ENCODE results near the gene UGT1A4. TPM values are rescaled to one million over a fixed set of nuclear protein-coding genes. Genes with fewer than 3 reads are reported as not detected.

The UGT1A4 gene
- total RNA-seq, 1 experiment from 2014 or later = 0.12 TPM

DNA sequence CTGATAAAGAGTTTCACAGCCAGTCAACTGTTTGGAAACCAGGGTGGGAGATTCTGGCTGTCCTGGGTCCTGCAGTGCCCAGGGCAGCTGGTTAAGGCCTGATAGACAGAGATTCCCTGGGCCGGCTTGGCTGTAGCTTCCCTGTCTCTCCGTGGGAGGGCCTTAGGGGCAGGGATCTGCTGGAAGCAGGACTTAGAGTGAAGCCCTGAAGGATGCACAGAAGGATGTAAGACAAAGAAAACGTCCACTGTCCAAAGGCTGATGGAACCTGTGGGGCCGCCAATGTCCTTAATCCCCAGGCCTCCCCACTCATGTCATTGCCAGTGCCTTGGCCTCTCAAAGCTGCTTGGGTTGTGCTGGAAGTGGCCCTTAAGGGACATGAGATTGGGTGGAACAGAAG is 92.6 kb downstream of the UGT1A4 start:
- no peak for DNase-seq (ENCODE audit: low read depth)

DNA sequence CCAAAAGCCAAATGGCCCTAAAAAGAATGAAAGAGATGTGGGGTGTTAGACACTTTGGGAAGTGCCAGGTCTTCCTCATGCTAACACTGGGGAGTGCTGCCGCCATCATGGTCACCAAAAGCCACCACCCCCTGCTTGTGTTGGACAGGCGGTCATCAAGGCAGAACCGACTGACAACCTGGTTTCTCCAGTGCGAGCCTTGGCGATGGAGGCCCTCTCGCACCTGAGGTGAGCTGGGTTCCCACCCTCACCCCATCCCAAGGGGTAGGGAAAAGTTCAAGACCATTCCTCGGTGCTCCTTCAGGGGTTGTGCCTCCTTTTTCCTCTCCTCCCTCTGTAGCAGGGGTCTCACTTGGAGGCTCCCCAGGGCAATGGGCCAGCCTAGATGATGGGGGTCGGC is 93.2 kb downstream of the UGT1A4 start:
- DNase-seq (ENCODE audit: low read depth) = no peak

DNA sequence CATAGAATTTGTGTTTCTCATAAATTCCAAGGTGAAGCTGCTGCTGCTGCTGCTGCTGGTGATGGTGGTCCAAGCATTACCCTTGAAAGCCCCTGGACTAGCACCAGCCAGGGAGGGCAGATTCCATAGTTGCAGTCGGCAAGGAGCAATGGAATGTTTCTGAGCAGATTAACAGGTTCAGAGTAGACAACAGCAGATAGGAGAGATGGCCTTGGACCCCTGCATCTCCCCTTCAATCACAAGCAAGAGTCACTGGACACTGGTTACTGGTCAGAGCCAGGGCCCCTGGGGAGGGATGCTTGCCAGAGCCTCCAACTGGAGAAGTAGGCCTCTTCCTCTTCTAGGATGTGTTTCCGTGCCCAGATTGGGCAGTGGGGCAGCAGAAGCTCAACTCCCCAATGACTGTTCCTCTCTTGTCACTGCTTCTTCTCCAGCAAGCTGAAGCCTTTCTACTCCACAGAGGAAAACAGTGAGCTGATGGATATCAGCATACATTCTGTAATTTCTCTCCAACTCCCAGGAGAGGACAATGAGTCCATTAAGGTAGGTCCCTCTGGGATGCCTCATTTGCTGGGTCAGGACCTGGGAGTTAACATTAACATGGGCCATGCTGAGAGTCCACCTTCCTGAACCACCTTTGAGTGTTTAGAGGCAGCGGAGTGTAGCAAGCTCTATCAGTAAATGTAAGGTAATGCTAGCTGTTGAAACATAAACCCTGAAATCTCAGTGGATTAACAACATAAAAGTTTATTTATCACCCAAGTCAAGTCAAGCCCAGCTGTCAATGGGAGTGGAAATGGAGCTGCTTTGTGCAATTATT is 94.9 kb downstream of the UGT1A4 start:
- no peak for DNase-seq (ENCODE audit: low read depth)

DNA sequence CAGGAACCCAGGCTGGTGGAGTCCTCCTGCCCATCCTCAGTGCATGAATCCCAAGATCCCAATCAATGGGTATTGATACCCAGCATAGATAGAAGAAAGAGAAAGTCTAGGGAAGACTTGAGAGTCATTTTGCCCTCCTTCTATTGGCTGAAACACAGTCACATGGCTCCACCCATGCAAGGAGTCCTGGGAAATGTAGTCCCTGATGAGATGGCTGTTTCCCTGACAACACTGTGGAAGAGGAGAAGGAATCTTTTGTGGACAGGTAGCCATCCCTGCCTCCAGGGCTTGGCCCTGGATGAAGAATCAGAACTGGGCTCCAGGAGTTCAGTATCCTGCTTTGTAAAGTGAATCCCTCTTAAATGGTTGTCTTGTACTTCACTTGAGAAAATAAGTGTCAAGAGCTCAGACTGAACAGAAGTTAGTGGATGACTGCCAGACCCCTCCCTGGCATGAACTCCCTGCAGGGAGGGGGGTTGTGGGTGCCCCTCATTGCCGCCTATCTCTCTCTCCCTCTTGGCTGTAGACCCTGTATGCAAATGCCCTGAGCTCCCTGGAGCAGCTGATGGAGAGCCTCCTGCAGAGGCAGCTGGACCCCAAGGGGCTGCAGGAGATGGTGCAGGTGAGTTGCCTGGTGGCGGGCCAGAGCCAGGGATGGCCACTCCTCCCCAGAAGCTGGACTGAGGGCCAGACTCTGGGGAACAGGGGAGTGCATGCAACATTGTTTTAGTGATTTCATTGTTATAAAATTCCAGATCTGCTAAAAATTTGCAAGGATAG is 95.7 kb downstream of the UGT1A4 start:
- DNase-seq (ENCODE audit: low read depth) = no peak

DNA sequence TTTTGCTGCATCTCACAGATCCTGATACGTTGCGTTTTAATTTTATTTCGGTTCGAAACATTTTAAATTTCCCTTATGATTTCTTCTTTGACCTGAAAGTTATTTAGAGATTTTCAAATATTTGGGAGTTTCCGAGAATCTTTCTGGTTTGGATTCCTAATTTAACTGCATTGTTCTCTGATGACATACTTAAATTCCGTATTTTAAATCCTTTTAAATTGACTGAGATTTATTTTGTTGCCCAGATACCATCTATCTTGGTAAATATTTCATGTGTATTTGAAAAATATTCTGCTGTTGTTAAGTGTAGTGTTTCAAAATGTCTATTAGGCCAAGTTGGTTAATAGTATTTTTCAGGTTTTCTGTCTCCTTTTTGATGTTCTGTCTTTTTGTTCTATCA is 97.3 kb downstream of the UGT1A4 start:
- DNase-seq (ENCODE audit: low read depth) = no peak

DNA sequence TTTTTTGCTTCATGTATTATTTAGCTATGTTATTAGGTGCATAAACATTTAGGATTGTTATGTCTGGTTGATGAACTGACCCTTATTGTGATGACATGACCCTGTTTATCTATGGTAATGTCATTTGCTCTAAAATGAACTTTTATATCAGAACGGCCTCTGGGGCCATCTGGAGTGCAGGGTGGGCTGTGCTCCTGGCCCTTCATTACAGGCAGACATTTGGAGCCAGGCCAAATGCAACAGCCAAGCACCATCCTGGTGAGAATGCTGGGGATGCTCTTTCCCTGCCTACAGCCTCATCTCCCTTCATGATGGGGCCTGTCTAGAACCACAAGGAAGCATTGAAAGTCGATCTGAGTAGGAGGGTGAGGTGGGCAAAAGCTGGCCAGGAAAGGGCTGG is 97.8 kb downstream of the UGT1A4 start:
- no peak for DNase-seq (ENCODE audit: low read depth)

DNA sequence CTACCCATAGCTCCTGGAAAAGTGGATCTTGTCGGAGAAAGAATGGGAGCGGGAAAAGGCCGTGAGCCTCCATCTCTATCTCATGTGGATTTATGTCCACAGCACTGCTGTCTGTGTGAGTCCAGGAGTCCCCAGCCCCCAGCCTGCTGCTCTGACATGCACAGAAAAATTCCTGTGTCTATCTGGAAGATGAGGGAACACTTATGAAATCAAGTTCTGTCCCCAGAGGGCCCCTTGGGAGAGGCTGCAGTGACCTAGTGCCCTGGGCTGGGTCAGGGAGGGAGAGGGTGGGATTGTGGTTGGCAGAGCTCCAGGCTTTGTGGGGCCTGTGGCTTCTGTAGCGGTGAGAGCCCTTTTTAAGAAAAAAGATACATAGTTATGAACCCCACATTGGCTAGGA is 98.2 kb downstream of the UGT1A4 start:
- DNase-seq (ENCODE audit: low read depth) = no peak

DNA sequence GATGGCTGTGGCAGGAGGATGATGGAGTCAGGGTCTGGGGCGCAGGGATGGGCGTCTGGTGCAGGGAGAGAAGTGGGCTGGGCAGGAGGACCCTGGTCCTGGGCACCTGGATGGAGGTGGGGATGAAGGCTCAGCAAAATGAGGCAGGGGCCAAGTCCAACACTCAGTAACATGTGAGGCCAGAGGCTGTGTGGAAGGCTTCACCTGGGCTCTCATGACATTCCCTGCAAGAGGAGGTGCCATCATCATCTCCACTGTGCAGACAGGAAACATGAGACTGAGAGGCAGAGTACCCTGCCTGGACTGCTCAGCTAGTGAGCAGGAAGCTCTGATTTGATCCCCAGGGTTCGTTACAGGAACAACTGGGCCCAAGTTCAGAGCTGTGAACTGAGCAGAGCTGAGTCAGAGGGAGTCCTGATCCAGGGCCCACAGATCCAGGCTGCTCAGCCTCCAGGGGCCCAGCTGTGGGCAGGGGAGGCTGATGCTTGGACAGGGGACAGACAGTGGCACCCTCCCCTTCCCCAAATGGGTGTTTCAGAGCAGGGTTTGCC is 98.9 kb downstream of the UGT1A4 start:
- DNase-seq (ENCODE audit: low read depth) = no peak

DNA sequence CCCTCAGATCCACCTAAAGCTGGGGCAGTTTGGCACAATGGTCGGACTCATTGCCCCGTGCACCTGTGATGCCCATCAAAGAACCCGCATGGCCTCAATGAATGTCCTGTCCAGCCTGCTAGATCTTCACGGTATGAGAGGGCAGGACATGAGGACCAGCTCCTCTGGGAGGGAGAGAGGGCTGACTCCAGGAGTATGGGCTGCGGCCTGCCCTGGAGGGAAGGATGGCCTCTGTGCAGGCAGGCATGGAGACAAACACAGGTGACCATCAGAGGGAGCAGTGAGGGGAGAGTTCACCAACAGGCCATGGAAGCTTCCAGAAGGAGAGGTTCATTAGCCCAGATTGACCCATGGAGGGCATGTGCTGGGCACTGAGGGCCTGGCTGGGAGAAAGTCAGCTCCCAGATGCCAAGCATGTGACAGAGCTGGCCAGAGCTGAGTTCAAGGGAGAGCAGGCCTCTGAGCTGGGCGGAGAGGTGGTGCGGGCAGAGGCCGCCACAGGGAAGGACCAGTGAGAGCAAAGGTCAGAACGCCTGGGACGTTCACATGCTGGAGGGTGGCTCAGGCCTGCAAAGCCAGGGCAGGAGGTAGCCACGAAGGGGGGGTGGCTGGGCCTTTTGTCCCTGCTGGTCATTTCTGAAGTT is 99.6 kb downstream of the UGT1A4 start:
- DNase-seq (ENCODE audit: low read depth) = no peak

DNA sequence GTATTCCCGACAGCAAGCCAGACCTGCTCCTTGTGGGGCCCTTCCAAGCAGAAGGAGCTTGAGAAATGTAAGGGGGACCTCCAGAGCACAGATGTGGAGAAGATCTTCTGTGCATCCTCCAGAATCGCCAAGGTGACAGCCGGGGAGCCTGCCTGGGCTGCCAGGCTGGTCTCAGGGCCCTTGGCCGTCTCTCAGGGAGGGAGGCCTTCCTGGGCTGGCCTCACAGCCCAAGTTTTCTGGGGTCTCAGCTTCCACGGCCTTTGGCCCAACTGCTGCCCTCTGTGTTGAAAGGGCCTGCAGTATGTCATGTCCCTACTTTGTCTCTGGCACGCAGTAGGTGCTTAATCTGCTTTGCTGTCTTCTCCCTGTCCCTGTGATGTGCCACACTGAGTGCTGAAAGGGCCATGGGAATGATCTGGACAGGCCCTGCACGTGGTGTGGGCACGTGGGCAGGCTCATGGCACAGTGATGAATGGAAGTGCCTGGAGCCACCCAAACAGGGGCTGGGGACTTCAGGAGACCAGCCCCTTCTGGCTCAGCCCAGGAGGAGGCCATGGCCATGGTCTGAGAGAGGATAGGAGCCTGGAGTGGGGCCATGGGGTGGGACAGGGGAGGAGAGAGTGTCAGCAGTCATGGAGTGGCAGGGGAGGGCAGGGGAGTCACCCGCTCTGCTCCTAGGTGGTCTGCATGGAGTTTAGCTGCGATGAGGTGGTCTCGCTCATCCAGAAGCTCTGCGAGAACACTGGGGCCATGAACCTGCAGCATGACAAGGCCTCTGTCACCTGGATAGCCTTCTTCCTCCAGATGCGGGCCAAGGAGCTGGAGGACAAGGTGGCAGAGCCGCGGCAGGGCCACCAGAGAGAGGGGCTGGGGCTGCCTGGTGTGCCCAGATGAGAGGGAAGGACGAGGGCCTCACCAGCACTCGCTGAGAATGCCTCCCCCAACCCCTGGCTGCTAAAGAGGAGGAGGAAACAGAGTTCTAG is 100.4 kb downstream of the UGT1A4 start:
- DNase-seq (ENCODE audit: low read depth) = no peak

DNA sequence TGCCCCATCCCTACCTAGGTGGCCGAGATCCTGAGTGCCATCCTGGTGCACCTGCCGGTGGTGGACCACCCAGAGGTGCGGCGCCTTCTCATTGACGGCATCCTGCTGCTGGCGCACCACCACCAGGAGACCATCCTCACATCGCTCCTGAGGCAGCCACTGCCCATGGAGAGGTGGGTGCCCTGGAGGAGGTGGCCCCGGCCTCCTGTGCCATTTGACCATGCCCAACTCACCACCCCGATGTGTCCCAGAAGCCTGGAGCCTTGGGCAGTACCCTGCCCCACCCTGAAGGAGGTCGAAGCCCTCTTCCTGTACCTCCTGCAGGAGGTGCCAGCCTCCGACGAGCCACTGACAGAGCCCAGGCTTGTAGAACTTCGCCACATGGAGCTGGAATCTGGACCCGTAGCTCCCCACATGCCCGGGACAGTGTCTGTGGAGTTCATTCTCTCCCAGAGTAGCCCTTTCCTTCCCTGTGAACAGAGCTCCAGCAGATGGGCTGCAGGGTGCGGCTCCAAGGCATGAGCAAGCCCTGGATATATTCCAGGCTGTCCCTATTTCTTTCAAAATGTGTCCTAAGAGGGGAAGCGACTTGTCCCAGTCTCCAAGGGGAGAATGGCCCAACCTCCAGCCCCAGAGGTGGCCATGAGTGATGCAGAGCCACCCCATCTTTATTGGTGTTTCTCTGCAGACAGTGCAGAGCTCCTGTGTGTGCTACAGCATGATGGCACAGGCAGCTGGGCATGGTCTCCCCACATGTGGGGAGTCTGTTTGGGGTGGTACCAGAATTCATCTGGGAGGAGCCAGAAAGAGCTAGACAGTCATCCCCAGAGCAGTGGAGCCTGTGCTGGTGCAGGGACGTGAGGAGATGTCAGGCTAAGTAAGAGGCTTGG is 101.6 kb downstream of the UGT1A4 start:
- no peak for DNase-seq (ENCODE audit: low read depth)

DNA sequence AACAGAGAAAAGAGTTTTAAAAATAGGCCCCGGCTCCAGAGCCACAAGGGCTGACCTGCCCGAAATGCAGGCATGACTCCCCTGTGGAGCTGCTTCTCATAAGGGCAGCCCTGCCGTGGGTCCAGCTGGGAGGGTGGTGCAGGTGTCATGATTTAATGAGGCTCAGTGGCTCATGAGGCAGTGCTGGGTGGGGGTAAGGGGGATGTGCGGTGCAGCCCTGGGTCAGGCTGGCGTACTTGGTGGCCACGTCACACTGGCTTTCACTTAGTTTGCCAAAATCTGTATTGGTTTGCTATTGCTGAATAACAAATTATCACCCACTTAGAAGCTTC is 102.2 kb downstream of the UGT1A4 start:
- DNase-seq (ENCODE audit: low read depth) = no peak

DNA sequence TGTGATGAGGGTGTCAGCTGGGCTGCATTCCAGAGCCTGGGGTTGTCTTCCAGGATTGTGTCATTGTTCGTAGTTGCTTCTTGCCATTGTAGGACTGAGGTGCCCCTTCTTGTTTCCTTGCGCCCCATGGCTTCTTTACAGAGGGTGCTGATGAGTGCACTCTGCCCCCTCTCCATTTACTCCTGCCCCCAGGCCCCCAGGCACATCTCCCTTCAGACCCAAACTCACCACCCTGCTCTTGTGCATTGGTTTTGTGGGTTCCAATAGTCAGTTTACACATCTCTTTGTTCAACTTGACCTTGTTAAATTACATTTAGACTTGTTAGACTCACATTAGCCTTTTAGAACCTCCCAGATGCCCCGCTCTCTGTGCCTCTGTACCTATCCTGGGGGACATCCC is 102.7 kb downstream of the UGT1A4 start:
- no peak for DNase-seq (ENCODE audit: low read depth)

DNA sequence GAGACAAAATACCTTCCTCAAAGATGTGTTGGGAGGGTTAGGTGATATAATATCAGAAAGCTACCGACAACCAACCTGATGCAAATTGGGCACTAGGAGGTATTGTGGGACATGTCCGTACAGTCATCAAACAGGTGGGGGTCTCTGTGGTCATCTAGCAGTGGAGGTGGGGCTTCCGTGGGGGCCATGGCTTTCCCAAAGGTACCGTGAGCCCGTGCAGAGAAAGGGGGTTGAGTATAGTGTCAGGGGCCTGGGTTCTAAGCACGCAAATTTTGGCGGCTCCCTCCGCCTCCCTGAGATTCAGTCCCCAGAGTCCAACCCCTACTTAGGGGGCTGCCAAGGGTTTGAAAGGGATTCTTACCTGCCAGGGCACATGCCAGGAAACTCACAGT is 103.2 kb downstream of the UGT1A4 start:
- DNase-seq (ENCODE audit: low read depth) = no peak

DNA sequence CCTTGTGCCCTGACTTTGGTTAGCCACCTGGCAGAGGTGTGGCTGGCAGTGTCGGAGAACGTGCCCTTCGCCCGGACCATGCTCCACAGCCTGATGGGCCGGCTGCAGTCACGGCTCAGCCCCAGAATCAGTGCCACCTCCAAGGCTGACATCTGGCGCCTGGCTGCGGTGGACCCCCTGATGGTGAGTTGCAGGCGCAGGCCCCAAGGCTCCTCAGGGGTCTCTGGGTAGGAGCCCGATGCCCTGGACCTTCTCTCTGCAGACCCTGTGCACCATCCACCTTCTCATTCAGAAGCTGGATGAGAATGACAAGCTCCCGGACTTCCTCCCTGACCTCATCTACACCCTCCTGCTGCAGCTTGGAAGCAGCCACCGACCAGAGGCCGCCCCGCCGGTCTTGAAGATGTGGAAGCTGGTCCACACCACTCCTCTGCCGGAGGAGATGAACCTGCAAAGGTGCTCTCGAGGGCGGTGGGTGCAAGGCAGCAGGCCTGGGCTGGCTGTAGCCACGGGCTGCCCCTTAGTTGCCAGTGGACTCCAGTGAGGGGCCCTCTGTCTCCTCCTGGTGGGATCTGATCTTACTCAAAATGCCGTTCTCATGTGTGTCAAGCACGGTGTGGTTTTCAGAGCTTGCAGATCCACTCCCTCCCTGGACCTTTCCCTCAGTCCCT is 103.7 kb downstream of the UGT1A4 start:
- no peak for DNase-seq (ENCODE audit: low read depth)

Other genes with a start within 250 kb of the UGT1A4 start
- gene USP40, start 152.0 kb upstream of the UGT1A4 start, total RNA-seq (2014; rRNA removed; shearing (Covaris generic)) = 26.0 and 30.8 TPM in 2 replicates
- gene UGT1A8, start 101.1 kb upstream of the UGT1A4 start, total RNA-seq (2014; rRNA removed; shearing (Covaris generic)) = not detected in 2 replicates
- 0.29 TPM in 1 of 2 replicates, not detected in the other for gene UGT1A10, start 82.3 kb upstream of the UGT1A4 start, total RNA-seq (2014; rRNA removed; shearing (Covaris generic))
- not detected in 2 replicates for gene UGT1A9, start 46.8 kb upstream of the UGT1A4 start, total RNA-seq (2014; rRNA removed; shearing (Covaris generic))
- gene UGT1A7, start 36.8 kb upstream of the UGT1A4 start, total RNA-seq (2014; rRNA removed; shearing (Covaris generic)) = not detected in 2 replicates
- gene UGT1A6, start 25.8 kb upstream of the UGT1A4 start, total RNA-seq (2014; rRNA removed; shearing (Covaris generic)) = not detected in 2 replicates
- gene UGT1A5, start 5.8 kb upstream of the UGT1A4 start, total RNA-seq (2014; rRNA removed; shearing (Covaris generic)) = not detected in 2 replicates
- not detected in 2 replicates for gene UGT1A3, start 10.3 kb downstream of the UGT1A4 start, total RNA-seq (2014; rRNA removed; shearing (Covaris generic))
- gene UGT1A1, start 41.5 kb downstream of the UGT1A4 start, total RNA-seq (2014; rRNA removed; shearing (Covaris generic)) = not detected in 2 replicates
- gene MROH2A, start 59.6 kb downstream of the UGT1A4 start, total RNA-seq (2014; rRNA removed; shearing (Covaris generic)) = 0.10 TPM in 1 of 2 replicates, not detected in the other
- 115 TPM in 2 replicates for gene HJURP, start 135.8 kb downstream of the UGT1A4 start, total RNA-seq (2014; rRNA removed; shearing (Covaris generic))
- gene TRPM8, start 198.6 kb downstream of the UGT1A4 start, total RNA-seq (2014; rRNA removed; shearing (Covaris generic)) = 13.6 and 19.9 TPM in 2 replicates